K562 (cell line): Measurements from ENCODE around the gene DNAH8. TPM values are rescaled to one million over a fixed set of nuclear protein-coding genes. Genes with fewer than 3 reads are reported as not detected.

Experiments
- ATAC-seq: fragments of 200-7000 bp; cut with Tn5 transposase; 3 replicates; pipeline ENCODE4 v1.9.1; 2020; ENCODE audit warnings: moderate library complexity
- BruUV-seq: library from RNA; stranded (reverse); fragments of 400-500 nt; replicated peaks from 2 replicates; lab custom pipeline; 2021; lab: Mats Ljungman, UMichigan
- CTCF ChIA-PET: fragments of 300-600 bp; formaldehyde crosslinking; extraction: SDS; loops from one replicate; lab custom pipeline; 2021; ENCODE audit warnings: low intra/inter-chr PET ratio; lab: Yijun Ruan, JAX
- POLR2A ChIA-PET: fragments of 300-600, 350-650 bp; sonication (Branson Sonifier 250); formaldehyde crosslinking; extraction: SDS; loops from one replicate; lab custom pipeline; 2021; ENCODE audit warnings: antibody characterized with exemption, inconsistent platforms; lab: Yijun Ruan, JAX
- DNase-seq, 4 experiments: peaks; one replicate each; pipeline versions ENCODE4 v3.0.0 to v3.0.0-alpha.2; 2011 to 2018; ENCODE audit warnings: low spot score in 3 of 4, mixed read lengths in 3 of 4; ENCODE audit errors: extremely low read depth in 1 of 4
- FAIRE-seq: peaks from 2 replicates; lab custom pipeline; 2011; peaks lifted over from hg19 to GRCh38; lab: Jason Lieb, UNC
- H2AFZ ChIP-seq: 2 replicates; pipeline ENCODE4 v1.6.0; 2011; ENCODE audit warnings: low read depth, low read length, control low read depth, inconsistent platforms
- H3K27ac ChIP-seq: fragments of 200-600 bp; 3 replicates; pipeline ENCODE4 v1.8.0; 2011; ENCODE audit warnings: low read depth, mild to moderate bottlenecking, control low read depth, inconsistent platforms, low read length, moderate library complexity, mixed read lengths; ENCODE audit errors: extremely low read depth
- H3K27me3 ChIP-seq, 2 experiments: fragments of 300-600 bp in 1 of 2; 2 replicates in 1 of 2; 3 replicates in 1 of 2; pipeline versions ENCODE4 v1.6.0 to v1.8.0; 2011; ENCODE audit warnings: inconsistent platforms in 2 of 2, low read length in 2 of 2, mild to moderate bottlenecking in 1 of 2, mixed read lengths in 1 of 2, moderate library complexity in 1 of 2; ENCODE audit not compliant: control insufficient read depth in 2 of 2, insufficient read depth in 2 of 2
- H3K36me3 ChIP-seq: fragments of 300-600 bp; 3 replicates; pipeline ENCODE4 v1.8.0; 2011; ENCODE audit warnings: mild to moderate bottlenecking, low read length, inconsistent platforms; ENCODE audit not compliant: control insufficient read depth, insufficient read depth
- H3K4me1 ChIP-seq, 2 experiments: fragments of 200-600 bp in 1 of 2; replicated peaks in 1 of 2; 2 replicates in 1 of 2; 3 replicates in 1 of 2; pipeline versions ENCODE4 v1.5.1 to v1.8.0; 2011; ENCODE audit warnings: inconsistent platforms in 2 of 2, low read length in 2 of 2, mild to moderate bottlenecking in 1 of 2, mixed read lengths in 1 of 2, moderate library complexity in 1 of 2; ENCODE audit not compliant: control insufficient read depth in 2 of 2, insufficient read depth in 2 of 2
- H3K4me2 ChIP-seq: 2 replicates; pipeline ENCODE4 v1.6.1; 2011; ENCODE audit warnings: low read length, control low read depth, inconsistent platforms, mixed read lengths; ENCODE audit not compliant: insufficient read depth
- H3K4me3 ChIP-seq: fragments of 200-600 bp; sonication (generic), shearing (Covaris generic); 2 replicates; pipeline ENCODE4 v1.5.1; 2016; ENCODE audit warnings: control low read depth, inconsistent platforms
- H3K79me2 ChIP-seq: fragments of 200-600 bp; 3 replicates; pipeline ENCODE4 v1.8.0; 2011; ENCODE audit warnings: low read length, inconsistent platforms; ENCODE audit not compliant: control insufficient read depth, insufficient read depth
- H3K9ac ChIP-seq, 2 experiments: 2 replicates each; pipeline versions ENCODE4 v1.6.0 to v1.6.1; 2011; ENCODE audit warnings: low read depth in 2 of 2, low read length in 2 of 2, control low read depth in 1 of 2, inconsistent platforms in 1 of 2, mild to moderate bottlenecking in 1 of 2, mixed read lengths in 1 of 2; ENCODE audit not compliant: insufficient read depth in 1 of 2
- H3K9me1 ChIP-seq: one replicate; pipeline ENCODE4 v1.6.0; 2011; ENCODE audit warnings: inconsistent platforms, mild to moderate bottlenecking, low read length, moderate library complexity; ENCODE audit not compliant: control insufficient read depth, insufficient read depth
- H3K9me3 ChIP-seq: replicated peaks from 2 replicates; pipeline ENCODE4 v1.5.1; 2011; ENCODE audit warnings: low read depth, low read length, inconsistent platforms; ENCODE audit not compliant: control insufficient read depth, insufficient read depth
- H4K20me1 ChIP-seq: replicated peaks from 2 replicates; pipeline ENCODE4 v1.6.1; 2011; ENCODE audit warnings: low read length, inconsistent platforms, mixed read lengths; ENCODE audit not compliant: control insufficient read depth, insufficient read depth
- CBFA2T3 ChIP-seq: fragments of 450-650 bp; IDR thresholded peaks from 2 replicates; pipeline ENCODE4 v1.6.1; 2017
- ELF2 ChIP-seq: fragments of 250-450 bp; sonication (Bioruptor Pico); IDR thresholded peaks from 2 replicates; pipeline ENCODE4 v1.5.0; 2021; ENCODE audit warnings: mild to moderate bottlenecking
- ETV6 ChIP-seq, 3 experiments: fragments of 150-350 bp in 1 of 3; sonication (generic) in 1 of 3; formaldehyde crosslinking in 1 of 3; IDR thresholded peaks; 2 replicates each; pipeline versions ENCODE4 v1.6.1 to v1.8.0; 2014 to 2022; ENCODE audit warnings: borderline replicate concordance in 2 of 3, low read depth in 2 of 3, antibody characterized with exemption in 1 of 3, low read length in 1 of 3, mild to moderate bottlenecking in 1 of 3, missing genetic modification reagents in 1 of 3
- NFIC ChIP-seq: fragments of 450-650 bp; IDR thresholded peaks from 2 replicates; pipeline ENCODE4 v1.6.1; 2017; ENCODE audit warnings: mild to moderate bottlenecking, inconsistent platforms
- RBM17 ChIP-seq: fragments of 200-400 bp; formaldehyde crosslinking; IDR thresholded peaks from 2 replicates; pipeline ENCODE4 v1.6.1; 2017; ENCODE audit warnings: low read depth, mild to moderate bottlenecking, low read length, borderline replicate concordance
- WGBS: fragments of 100-300 bp; shearing (Covaris generic); methylation state at CpG from one replicate; pipeline ENCODE4 v1.1.6; 2016; ENCODE audit warnings: low coverage, mixed read lengths; ENCODE audit not compliant: insufficient coverage; ENCODE audit errors: missing lambda C conversion rate; 5-methylcytosine and 5-hydroxymethylcytosine counted together
- in situ Hi-C: fragments of 300-500 bp; cut with MboI; formaldehyde crosslinking; loops from 4 replicates; pipeline ENCODE4 v1.15.0; 2018; ENCODE audit warnings: inconsistent platforms, mixed read lengths
- intact Hi-C: fragments of 100-400 bp; cut with micrococcal nuclease; formaldehyde crosslinking; loops from 2 replicates; pipeline ENCODE4 v1.14.2; 2022
- polyA plus RNA-seq, 8 experiments: library from polyadenylated mRNA; depleted of rRNA in 4 of 8; stranded (reverse) in 5 of 8; unstranded in 3 of 8; fragments of >200 nt; fragmentation: Nextera tagmentation in 2 of 8; fragmentation: Illumina TruSeq in 1 of 8; extraction: Ambion mirVana in 2 of 8; extraction: Trizol in 1 of 8; gene quantifications; 2 replicates each; pipeline versions ENCODE4 v1.2.1 to v1.2.3, GENCODE V29; 2011 to 2014; ENCODE audit warnings: inconsistent platforms in 1 of 8, missing spikeins in 1 of 8
- total RNA-seq, 7 experiments: library from RNA; depleted of rRNA in 6 of 7; stranded (reverse); fragments of >200 nt in 6 of 7; fragmentation: Illumina TruSeq in 2 of 7; extraction: Trizol in 2 of 7; gene quantifications; 2 replicates each; pipeline versions ENCODE4 v1.2.1 to v1.2.3, GENCODE V29; 2011 to 2021; ENCODE audit warnings: low replicate concordance in 1 of 7
- TF ChIP-seq, protein P1 (sequence below): IDR thresholded peaks from 2 replicates; pipeline ENCODE4 v1.6.1; 2016; ENCODE audit warnings: missing genetic modification characterization, missing compliant biosample characterization
- TF ChIP-seq, protein P2 (sequence below): fragments of 450-650 bp; IDR thresholded peaks from 2 replicates; pipeline ENCODE4 v1.6.1; 2018; ENCODE audit not compliant: partially characterized antibody

Gene DNAH8
- total and polyA plus RNA-seq, 9 of the 15 experiments (the other 6 are each of a cell fraction or from before 2014, with no cell fraction given), result 1.2 to 4.2 (median 2.9) TPM

DNA sequence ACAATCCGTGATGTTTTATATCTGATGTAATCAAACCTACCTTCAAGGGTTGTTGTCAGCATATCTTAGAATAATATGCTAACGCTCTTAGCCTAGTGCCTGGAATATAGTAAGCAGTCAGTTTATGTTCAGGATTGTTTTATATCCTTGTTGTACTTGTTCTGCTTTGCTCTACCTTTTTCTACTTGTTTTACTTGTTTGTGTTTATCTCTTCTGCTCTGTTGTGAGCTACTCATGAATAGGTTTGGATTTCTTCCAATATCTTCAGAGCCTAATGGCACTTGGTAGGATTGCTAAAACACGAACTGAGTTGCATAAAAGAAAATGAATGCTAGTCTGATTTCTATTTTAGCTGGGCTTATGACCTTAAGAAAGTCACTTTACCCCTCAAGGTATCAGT, 40.1 kb downstream of the DNAH8 start:
- POLR2A ChIA-PET, result no interaction called here
- WGBS, result 16% methylated on average over 3 of the region's 3 CpGs
- ATAC-seq, result no peak
- no peak for FAIRE-seq
- no peak overlapping the region for H3K9ac ChIP-seq
- no peaks in the 10 kb centered on the region for H3K79me2 ChIP-seq
- no peak overlapping the region for H3K4me2 ChIP-seq
- H3K27me3 ChIP-seq, result no peaks in the 10 kb centered on the region
- DNase-seq, result no peak
- no peaks in the 10 kb centered on the region for H3K9me3 ChIP-seq
- BruUV-seq, result no TSS peak
- H2AFZ ChIP-seq, result no peak overlapping the region
- no peaks in the 10 kb centered on the region for H3K36me3 ChIP-seq
- CTCF ChIA-PET, result no interaction called here
- H4K20me1 ChIP-seq, result no peaks in the 10 kb centered on the region
- no peak overlapping the region for H3K4me3 ChIP-seq
- H3K27ac ChIP-seq, result no peak overlapping the region
- intact Hi-C loops, result no loop called here
- TF ChIP-seq RBM17 (no peak), ELF2 (CRISPR knock-in tag) (no peak), CBFA2T3 (no peak), NFIC (no peak), ETV6 (IDR thresholded peaks at IDR 0.05; ENCODE audit: borderline replicate concordance in 1 of 2, low read depth in 2 of 2, low read length in 1 of 2) (no peak), ETV6 (CRISPR knock-in tag; IDR thresholded peaks at IDR 0.05; ENCODE audit: borderline replicate concordance) (no peak)
- TF ChIP-seq, protein P1, sequence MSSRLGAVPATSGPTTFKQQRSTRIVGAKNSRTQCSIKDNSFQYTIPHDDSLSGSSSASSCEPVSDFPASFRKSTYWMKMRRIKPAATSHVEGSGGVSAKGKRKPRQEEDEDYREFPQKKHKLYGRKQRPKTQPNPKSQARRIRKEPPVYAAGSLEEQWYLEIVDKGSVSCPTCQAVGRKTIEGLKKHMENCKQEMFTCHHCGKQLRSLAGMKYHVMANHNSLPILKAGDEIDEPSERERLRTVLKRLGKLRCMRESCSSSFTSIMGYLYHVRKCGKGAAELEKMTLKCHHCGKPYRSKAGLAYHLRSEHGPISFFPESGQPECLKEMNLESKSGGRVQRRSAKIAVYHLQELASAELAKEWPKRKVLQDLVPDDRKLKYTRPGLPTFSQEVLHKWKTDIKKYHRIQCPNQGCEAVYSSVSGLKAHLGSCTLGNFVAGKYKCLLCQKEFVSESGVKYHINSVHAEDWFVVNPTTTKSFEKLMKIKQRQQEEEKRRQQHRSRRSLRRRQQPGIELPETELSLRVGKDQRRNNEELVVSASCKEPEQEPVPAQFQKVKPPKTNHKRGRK (tag), result no peak
- TF ChIP-seq, protein P2, sequence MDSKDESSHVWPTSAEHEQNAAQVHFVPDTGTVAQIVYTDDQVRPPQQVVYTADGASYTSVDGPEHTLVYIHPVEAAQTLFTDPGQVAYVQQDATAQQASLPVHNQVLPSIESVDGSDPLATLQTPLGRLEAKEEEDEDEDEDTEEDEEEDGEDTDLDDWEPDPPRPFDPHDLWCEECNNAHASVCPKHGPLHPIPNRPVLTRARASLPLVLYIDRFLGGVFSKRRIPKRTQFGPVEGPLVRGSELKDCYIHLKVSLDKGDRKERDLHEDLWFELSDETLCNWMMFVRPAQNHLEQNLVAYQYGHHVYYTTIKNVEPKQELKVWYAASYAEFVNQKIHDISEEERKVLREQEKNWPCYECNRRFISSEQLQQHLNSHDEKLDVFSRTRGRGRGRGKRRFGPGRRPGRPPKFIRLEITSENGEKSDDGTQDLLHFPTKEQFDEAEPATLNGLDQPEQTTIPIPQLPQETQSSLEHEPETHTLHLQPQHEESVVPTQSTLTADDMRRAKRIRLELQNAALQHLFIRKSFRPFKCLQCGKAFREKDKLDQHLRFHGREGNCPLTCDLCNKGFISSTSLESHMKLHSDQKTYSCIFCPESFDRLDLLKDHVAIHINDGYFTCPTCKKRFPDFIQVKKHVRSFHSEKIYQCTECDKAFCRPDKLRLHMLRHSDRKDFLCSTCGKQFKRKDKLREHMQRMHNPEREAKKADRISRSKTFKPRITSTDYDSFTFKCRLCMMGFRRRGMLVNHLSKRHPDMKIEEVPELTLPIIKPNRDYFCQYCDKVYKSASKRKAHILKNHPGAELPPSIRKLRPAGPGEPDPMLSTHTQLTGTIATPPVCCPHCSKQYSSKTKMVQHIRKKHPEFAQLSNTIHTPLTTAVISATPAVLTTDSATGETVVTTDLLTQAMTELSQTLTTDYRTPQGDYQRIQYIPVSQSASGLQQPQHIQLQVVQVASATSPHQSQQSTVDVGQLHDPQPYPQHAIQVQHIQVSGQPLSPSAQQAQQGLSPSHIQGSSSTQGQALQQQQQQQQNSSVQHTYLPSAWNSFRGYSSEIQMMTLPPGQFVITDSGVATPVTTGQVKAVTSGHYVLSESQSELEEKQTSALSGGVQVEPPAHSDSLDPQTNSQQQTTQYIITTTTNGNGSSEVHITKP, result no peak
- H3K9me1 ChIP-seq, result no peaks in the 10 kb centered on the region
- H3K4me1 ChIP-seq, result no peaks in the 10 kb centered on the region
- in situ Hi-C loops, result no loop called here
